Germinal center (tissue), 1 donor: ENCODE data around the gene CHTF8.
"Not testable (repeated sequence)": the region's sequence is repeated elsewhere in the genome, so short reads cannot be mapped to it uniquely, and the experiment has no call there.

Source experiments
- DNase-seq: peaks from one replicate; pipeline ENCODE4 v3.0.0; 2012; ENCODE audit warnings: mixed read lengths, low spot score

CHTF8 gene

DNA sequence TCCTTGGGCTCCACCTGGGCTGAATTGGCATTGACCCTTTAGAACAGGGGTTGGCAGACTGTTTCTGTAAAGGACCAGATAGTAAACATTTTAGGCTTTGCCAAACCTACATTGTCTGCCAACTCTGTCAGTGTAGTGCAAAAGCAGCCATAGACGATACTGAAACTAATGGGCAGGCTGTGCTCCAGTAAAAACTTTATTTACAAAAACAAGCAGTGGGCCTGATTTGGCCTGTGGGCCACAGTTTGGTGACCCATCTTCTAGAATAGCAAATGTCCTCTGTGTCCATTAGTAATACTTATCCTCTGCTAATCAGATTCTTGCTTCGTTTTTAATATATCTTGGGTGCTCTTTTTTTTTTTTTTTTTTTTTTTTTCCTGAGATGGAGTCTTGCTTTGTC is 6.2 kb upstream of the CHTF8 start:
- no peak for DNase-seq

DNA sequence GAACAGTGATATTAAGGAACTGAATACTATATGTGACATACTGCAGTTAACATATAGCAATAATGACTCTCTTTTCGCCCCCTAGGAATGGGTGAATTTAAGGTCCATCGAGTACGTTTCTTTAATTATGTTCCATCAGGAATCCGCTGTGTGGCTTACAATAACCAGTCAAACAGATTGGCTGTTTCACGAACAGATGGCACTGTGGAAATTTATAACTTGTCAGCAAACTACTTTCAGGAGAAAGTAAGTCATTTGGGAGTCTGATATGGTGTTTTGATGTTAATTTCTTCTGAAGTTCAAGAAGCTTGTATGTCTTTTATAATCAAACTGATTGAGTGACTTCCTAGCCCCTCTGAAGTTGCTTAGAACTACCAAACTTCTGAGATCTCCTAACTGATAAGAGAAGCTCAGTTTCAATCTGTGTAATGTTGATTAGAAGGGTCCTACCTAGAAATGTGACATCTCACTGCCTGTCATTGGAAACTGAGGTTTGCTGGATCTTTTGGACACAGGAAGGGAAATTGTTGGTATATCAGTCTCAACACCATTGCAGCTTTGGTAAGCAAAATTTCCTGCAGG is 1.1 kb upstream of the CHTF8 start:
- no peak for DNase-seq

DNA sequence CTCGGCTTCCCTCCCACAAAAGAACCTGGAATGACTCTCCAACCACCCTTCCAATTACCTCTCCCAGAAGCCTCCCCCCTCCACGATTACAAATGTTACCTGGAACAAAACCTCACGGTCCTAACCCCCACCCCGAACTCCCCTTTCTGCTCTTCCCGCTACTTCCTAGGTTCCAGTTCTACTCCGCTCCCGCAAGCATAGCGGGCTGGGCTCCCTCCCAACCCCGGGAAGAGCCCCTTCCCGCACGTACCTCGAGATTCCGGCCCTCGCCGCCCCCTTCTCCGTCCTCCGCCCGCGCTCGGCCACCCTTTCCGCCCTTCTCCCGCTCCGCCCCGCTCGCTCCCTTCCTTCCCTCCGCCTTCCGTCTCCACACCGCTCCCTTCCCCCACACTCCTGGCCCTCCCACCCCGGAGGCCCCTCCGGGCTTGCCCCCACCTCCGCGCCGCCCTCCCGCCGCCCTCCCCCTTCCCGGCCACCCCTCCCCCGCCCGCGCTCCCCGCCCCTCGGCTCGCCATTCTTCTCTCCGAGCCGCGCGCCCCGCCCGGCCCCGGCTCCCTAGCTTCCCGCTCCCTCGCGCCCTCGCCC is 457 bp downstream of the CHTF8 start:
- DNase-seq: peak; percentile 87

DNA sequence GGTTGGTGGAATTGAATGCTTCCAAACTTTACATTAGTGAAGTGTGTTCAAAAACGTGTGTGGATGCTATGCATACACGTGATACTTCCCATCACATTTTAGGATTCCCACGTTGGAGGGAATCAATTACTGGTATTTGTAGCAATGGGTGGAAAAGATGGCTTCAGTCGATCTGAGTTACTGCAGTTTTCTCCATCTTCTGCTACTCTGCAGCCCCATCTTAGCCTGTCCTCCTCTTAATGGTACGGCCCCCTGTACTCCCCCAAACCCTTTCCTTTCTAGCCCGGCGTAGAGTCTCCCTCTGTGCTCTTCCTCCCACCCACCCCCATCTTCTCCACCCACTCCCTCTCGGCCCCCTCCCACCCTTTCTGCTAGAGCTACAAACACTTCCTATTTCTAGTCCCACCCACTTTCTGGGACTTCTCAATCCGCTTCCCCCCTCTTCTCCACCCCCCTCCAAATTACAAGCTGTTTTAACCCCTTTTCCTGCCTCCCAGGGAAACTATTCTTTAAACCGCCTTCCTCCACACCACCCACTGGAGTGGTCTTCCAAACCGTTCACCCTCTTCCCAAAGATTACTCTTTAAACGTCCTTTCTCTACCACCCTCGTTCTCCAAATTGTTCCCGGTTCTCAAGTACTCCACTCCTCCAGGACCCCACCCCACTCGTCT is 1.1 kb downstream of the CHTF8 start:
- peak; percentile 65 for DNase-seq

DNA sequence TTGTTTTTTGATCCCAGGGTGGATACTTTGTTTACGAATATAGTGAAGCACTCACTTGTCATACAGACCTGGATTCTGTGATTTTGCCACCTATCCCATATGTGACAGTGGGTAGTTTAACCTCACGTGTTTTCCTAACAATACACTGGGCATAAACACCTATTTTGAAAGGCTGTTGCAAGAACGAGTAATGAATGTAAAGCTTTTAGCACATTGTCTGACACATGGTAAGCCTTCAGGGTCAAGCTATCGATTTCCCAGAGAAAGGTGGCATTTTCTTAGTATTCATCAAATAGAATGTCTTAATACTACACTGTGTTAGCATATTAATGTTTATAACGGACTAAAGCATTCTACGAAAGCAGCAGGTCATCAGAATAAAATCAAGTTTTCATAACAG is 1.9 kb downstream of the CHTF8 start:
- no peak for DNase-seq

DNA sequence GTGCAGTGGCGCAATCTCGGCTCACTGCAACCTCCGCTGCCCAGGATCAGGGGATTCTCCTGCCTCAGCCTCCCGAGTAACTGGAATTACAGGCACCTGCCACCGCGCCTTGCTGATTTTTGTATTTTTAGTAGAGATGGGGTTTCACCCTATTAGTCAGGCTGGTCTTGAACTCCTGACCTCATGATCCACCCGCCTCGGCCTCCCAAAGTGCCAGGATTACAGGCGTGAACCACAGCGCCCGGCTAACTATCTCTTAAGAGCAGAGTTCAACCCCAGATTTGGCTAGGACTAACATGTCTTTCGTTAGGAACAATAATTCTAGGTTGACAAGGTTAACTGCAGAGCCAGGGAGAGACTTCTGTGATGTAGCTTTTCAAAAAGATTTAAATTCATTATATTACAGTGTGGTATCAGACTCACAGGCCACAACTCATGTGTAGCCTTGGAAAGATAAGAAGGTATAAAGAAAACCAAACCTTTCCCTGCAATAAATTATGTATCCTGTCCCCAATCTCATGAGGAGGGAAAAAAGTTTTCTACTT is 4.3 kb downstream of the CHTF8 start:
- DNase-seq: no peak

GRCh38 chr16:69126801-69127200 is 5.6 kb downstream of the CHTF8 start:
- not testable (repeated sequence) for DNase-seq

GRCh38 chr16:69126221-69126620 is 6.2 kb downstream of the CHTF8 start:
- DNase-seq: no peak

GRCh38 chr16:69124961-69125360 is 7.4 kb downstream of the CHTF8 start:
- not testable (repeated sequence) for DNase-seq

DNA sequence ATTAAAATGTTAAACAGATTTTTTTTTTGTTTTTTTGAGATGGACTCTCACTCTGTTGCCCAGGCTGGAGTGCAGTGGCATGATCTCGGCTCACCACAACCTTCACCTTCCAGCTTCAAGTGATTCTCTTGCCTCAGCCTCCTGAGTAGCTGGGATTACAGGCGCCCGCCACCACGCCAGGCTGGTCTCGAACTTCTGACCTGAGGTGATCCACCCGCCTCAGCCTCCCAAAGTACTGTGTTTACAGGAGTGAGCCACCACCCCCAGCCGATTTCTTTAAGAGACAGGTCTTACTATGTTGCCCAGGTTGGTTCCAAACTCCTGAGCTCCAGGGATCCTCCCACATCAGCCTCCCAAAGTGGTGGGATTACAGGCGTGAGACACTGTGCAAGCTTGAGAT is 8.0 kb downstream of the CHTF8 start:
- DNase-seq: not testable (repeated sequence)

DNA sequence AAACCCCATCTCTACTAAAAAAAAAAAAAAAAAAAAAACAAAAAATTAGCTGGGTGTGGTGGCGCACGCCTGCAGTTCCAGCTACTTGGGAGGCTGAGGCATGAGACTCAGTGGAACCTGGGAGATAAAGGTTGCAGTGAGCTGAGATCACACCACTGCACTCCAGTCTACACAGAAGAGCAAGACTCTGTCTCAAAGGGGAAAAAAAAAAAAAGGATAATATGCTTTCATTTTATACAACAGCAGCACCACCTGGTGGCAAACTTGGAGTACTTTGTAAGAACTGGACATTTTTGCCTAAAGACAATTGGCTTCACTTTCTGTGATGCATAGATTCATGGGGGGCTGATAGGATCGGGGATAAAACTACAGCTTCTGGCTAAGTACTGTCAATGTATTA is 8.5 kb downstream of the CHTF8 start:
- peak; percentile 71 for DNase-seq

GRCh38 chr16:69120096-69120664 is 12.2 kb downstream of the CHTF8 start:
- no peak for DNase-seq

GRCh38 chr16:69119536-69119935 is 12.9 kb downstream of the CHTF8 start:
- no peak for DNase-seq

DNA sequence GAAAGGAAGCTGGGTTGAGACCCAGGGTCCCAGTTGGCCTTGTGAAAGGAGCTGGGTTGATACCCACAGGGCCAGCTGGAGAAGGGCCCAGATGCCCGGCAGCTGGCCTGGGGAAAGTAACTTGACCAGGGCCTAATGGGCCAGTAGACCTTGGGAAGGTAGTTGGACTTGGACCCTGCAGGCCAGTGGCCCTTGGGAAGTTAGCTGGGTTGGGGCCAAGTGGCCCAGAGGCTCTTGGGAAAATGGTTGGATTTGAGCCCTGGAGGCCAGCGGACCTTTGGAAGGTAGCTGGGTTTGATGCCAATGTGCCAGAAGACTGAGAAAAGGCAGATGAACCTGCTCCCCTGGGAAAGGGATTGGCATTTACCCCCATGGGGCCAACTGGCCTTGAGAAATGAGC is 13.4 kb downstream of the CHTF8 start:
- DNase-seq: no peak

DNA sequence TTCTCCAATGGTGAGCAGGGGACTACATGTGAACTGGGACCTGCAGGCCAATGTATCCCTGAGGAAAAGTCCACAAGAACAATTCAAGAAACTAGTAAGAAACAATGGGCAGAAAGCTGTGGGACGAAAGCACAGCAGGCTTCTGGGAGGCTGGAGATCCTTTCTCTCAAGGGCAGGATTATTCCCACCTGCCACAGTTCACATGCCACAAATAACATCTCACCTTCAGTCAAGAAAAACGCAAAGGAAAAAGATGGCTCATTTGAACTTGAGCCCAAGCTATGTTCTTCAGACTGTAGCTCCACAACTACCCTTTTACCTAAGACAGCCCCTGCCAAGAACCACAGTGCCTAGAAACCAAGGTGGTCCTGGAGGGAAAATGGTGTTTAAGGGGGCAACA is 13.9 kb downstream of the CHTF8 start:
- no peak for DNase-seq

- no peak for DNase-seq
These were observed 15.5 kb downstream of the CHTF8 start for GRCh38 chr16:69116906-69117305.

DNA sequence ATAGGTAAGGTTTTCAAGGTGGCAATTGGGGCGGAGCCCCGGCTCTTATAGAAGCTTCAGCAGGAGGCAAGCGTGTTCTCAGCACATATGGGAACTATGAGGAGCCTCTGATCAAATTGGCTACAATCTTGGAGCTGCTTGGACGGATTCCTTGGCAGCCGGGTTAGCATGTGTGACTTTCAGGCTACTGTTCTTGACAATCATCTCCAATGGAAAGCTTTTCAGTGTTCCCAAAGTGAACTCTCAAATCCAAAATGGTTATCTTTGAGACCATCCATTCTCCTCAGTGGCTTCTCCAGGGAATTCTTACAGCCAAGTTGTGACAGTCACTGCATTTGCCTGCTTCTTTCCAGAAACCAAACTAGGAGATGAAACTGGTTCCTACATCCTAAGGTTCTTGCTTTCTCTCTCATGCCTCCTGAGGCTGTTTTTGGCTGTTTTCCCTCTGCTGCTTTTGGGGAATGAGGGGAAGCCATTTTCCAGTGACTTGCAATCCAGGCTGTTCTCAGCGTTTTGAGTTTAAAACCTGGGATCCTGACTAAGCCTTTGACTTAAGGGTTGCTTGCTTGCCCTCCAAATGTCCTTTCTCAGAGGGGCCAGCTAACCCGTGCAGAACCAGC is 16.0 kb downstream of the CHTF8 start:
- DNase-seq: no peak

GRCh38 chr16:69115837-69116236 is 16.6 kb downstream of the CHTF8 start:
- DNase-seq: no peak

DNA sequence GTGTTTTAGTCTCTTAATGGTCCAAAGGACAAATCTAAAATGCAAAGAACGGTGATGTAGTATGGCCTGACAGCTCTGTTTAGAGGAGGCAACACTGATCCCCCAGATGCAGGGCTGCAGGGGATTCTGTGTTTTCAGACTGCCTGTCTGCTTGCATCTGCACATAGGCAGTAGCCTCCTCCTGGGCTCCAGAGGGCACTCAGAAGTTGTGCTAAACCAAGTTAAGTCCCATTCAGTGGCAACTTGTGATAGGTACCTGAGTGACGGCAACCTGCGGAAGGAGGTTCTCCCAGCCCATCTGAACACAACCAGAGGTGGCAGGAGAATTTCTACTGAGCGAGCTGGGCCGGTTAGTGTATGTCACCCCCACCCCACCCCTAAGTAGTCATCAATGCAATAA is 17.0 kb downstream of the CHTF8 start:
- no peak for DNase-seq

- no peak for DNase-seq
These were observed 17.4 kb downstream of the CHTF8 start for GRCh38 chr16:69114976-69115355.

DNA sequence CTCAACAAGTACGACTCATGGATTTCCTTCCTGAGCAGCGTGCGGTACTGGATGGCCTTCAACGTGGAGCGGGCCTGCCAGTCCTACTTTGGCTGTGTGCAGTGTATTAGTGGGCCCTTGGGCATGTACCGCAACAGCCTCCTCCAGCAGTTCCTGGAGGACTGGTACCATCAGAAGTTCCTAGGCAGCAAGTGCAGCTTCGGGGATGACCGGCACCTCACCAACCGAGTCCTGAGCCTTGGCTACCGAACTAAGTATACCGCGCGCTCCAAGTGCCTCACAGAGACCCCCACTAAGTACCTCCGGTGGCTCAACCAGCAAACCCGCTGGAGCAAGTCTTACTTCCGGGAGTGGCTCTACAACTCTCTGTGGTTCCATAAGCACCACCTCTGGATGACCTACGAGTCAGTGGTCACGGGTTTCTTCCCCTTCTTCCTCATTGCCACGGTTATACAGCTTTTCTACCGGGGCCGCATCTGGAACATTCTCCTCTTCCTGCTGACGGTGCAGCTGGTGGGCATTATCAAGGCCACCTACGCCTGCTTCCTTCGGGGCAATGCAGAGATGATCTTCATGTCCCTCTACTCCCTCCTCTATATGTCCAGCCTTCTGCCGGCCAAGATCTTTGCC is 17.9 kb downstream of the CHTF8 start:
- DNase-seq: no peak

DNA sequence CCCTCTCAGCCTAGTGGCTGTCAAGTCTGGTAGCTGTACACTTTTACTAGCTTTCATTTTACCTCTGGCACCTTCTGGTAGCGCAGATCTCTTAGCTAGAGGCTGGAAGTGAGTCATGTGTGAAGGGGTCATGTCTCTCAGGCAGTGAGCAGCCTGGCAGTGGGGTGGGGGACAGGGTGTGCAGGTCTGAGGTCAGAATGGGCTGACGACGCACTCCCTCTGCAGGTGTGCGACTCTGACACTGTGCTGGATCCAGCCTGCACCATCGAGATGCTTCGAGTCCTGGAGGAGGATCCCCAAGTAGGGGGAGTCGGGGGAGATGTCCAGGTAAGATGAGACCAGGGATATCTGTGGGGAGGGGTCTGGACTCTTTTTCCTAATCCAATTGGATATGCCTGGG is 19.2 kb downstream of the CHTF8 start:
- DNase-seq: no peak
